SK-N-SH treated with all-trans-retinoic acid at 6 μM for 48 hours (cell line): ENCODE data around the gene CALHM4.

Experiments
- ARNTL ChIP-seq: fragments of 450-650 bp; formaldehyde crosslinking; IDR thresholded peaks from 2 replicates; pipeline ENCODE4 v1.5.0; 2020; ENCODE audit warnings: low read depth, mild to moderate bottlenecking, moderate library complexity, borderline replicate concordance
- ISL1 ChIP-seq: fragments of 250-450 bp; sonication (Bioruptor Pico); IDR thresholded peaks from 2 replicates; pipeline ENCODE4 v2.1.2; 2022; ENCODE audit warnings: mild to moderate bottlenecking, moderate library complexity
- TSHZ2 ChIP-seq: fragments of 250-450 bp; sonication (Bioruptor Pico); IDR thresholded peaks from 2 replicates; pipeline ENCODE4 v1.5.0; 2020; ENCODE audit warnings: mild to moderate bottlenecking, moderate library complexity
- ZNF565 ChIP-seq: fragments of 450-650 bp; formaldehyde crosslinking; conservative IDR thresholded peaks from 2 replicates; pipeline ENCODE4 v1.5.0; 2020; ENCODE audit warnings: low read depth, mild to moderate bottlenecking, moderate library complexity
- ZNF8 ChIP-seq: fragments of 450-650 bp; formaldehyde crosslinking; IDR thresholded peaks from 2 replicates; pipeline ENCODE4 v1.5.0; 2020; ENCODE audit warnings: mild to moderate bottlenecking, moderate library complexity

- TF ChIP-seq ZNF565 (no peak), ZNF8 (CRISPR knock-in tag) (no peak), TSHZ2 (no peak), ARNTL (CRISPR knock-in tag) (no peak), ISL1 (CRISPR knock-in tag) (no peak)
Observed at GRCh38 chr6:116547358-116547757, 6.2 kb upstream of the CALHM4 start.
